ENCODE data around the gene ARSB.

ARSB gene

GRCh38 chr5:78744951-78745534, 240.1 kb downstream of the ARSB start:
- no peak for DNase-seq

- no peak for DNase-seq
Observed at GRCh38 chr5:78741019-78741418, 244.1 kb downstream of the ARSB start.

DNA sequence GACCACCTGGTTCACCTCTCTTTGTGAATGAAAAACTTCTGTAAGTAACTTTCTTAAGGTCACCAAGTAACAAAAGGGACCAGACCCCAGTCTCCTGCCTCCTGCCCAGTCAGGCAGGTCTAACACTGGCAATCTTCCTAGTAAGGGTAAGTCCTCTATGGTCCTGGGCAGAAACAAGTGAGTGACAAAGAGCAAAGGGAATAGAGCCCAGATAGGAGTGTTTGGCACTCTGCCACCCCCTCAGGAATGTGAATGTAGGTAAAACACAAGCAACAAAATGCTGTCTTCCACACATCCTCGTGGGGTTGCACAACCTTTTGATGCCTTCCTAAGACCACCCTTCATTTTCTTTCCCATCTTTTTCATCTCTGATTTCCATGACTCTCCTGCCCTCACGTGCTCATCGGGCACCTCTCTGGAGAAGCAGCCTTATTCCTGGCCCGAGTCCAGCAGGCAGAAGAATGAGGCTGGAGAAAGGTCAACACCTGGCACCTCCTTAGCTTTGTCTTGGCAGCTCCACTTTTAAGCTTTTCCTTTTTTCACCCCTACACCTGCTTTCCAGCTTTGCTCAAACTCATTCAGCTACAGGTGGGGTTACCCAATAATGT, 246.3 kb downstream of the ARSB start:
- no peak for DNase-seq

- no peak for DNase-seq
Observed at GRCh38 chr5:78738104-78738503, 247.0 kb downstream of the ARSB start.

DNA sequence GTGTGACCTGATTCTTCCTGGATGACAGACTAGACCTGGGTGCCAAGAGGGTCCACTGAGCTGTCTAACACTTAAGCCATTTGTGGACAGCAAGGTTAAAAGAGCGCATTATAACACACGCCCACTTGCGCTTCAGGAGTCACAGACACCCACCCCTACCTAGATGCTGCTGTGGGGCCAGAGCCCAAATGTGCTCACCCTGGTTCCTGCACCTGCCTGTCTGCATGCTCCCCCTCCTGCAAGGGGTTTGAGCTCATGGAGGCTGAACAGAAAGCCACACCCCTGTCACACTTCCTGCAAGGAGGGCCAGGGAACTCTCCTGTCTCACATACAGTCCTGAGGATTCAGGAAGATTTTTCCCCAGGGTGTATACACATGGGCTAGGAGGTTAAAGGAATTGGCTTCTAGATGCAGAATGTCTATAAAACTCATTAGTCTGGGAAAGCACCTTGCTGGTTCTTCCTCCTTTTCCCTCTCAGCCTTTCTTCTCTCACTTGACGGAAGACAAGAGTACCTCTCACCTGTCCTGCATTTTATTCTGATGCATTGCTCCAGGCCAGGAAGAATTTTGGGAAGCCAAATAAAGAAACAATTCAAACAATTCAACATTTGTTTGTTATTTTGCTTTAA, 249.2 kb downstream of the ARSB start:
- no peak for DNase-seq

- DNase-seq = no peak
Observed at GRCh38 chr5:78734950-78735349, 250.2 kb downstream of the ARSB start.

DNA sequence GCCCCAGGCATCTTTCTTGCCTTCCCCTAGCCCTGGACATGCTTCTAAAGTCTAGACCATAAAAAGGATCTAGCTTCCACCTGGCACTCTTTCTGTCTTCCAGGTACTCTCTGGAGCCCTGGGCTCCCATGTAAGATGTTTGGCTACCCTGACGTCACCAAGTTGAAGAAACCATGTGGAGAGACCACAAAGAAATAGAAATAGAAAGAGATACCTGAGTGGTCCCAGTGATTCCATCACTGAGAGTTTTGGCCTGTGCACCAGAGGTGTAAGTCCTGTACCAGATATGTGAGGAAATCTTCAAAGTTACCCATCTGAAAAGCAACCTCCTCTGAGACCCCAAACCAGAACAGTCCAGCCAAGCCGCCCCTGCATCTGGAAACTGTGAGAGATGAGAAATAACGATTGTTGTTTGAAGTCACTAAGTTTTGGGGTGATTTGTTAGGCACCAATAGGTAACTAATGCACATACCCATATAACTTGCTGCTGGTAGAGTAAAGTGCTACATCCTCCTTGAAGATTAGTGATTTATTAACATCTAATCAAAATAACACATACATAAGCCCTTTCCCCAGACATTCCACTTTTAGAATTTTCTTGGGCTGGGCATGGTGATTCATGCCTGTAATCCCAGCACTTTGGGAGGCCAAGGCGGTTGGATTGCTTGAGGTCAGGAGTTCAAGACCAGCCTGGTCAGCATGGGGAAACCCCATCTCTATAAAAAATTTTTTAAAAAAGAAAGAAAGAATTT, 250.8 kb downstream of the ARSB start:
- no peak for DNase-seq

DNA sequence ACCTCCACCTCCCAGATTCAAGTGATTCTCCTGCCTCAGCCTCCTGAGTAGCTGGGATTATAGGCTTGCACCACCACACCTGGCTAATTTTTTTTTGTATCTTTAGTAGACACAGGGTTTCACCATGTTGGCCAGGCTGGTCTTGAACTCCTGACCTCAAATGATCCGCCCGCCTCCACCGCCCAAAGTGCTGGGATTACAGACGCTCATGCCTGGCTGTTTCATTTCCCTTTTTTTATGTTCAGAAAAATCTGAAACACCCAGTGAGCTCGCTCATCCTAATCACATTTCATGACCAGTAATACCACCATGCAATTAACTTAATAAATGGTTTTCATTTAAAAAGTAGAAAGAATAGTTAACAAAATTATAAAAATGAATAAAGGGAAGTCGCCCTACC, 252.4 kb downstream of the ARSB start:
- peak; percentile 18 for DNase-seq

- DNase-seq = no peak
Observed at GRCh38 chr5:78731884-78732283, 253.2 kb downstream of the ARSB start.

DNA sequence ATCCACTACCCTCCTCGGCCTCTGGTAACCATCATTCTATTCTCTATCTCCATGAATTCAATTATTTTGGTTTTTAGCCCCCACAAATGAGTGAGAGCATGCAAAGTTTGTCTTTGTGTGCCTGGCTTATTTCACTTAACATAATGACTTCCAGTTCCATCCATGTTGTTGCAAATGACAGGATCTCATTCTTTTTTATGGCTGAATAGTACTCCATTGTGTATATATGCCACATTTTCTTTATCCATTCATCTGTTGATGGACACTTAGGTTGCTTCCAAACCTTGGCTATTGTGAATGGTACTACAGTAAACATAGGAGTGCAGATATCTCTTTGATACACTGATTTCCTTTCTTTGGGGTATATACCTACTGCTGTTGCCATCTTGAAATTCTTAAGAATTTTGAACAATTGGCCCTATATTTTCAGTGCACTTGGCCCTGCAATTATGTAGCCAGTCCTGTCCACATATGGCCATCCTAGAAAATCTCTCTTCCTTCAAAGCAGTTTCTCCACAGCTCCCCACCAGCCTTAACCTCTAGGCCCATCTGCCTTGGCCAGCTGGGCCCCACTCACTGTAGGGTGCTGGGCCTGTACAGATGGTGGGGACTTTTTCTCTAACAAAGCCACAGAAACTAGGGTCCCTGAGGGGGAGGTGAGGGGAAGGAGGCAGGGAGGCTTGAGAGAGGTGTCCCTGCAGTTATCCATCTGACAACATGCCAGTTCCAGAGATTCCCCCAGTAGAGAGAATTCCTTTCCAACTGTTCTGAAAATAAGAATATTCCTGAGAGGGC, 254.6 kb downstream of the ARSB start:
- DNase-seq = no peak

- no peak for DNase-seq
Observed at GRCh38 chr5:78727786-78728761, 257.0 kb downstream of the ARSB start.
